ENCODE measurements around the gene RNF157. TPM values are rescaled to one million over a fixed set of nuclear protein-coding genes. Genes with fewer than 3 reads are reported as not detected.

RNF157 gene
- total and polyA plus RNA-seq, 2 of the 13 experiments (the other 11 are each of a cell fraction or from before 2014, with no cell fraction given) = 0.44 to 1.5 TPM

DNA sequence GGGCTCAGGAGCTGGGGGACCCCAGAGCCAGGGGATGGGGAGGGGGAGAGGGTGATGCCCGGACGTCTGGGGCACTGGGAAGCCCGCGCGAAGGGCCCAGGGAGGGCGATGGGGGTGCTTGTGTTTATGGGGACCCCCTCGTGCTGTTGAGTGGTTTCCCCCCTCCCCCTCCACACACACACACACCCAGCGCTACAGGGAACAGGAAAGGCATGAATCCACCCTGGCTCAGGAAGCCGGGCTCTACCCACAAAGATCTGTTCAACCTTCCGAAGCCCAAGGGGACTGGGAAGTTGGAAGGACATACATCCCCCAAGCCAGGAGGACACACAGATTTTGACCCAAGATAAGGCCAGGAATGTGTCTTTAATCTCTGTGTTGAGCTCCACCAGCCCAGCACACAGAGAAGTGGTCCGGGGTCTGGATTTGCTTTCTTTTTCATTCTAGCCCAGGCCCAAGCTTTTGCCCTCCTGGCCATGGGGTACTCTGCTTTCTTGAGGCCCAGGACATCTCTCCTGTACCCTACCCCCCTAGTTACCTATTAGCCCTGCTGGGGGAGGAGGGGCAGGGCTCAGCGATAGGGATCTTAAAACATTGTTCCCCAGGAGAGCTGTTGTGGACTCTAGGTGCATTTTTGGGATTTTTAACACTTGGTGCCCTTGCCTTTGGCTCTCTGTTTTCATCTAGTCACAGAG, 26.1 kb upstream of the RNF157 start:
- CTCF ChIA-PET (ENCODE audit: low intra/inter-chr PET ratio, low total read pairs) = no interaction called here
- FAIRE-seq (peak; percentile 57), ATAC-seq (no peak), DNase-seq (ENCODE audit: low spot score) (peak; percentile 52)
- no peaks in the 10 kb centered on the region for H3K9me3 ChIP-seq (ENCODE audit: low read length)
- H3K4me2 ChIP-seq (ENCODE audit: low read depth, low read length) = peak overlapping the region; percentile 98
- in situ Hi-C loops (cut with HindIII; ENCODE audit: extremely low pct_ligation_motif_present, low pct_unique_long_range_greater_than_20kb) (no loop called here), intact Hi-C loops (cut with micrococcal nuclease; ENCODE audit: unreplicated experiment) (no loop called here)
- peaks cover 71% of the 10 kb centered on the region for H3K4me1 ChIP-seq (ENCODE audit: insufficient read depth, low read length)
- H3K36me3 ChIP-seq (replicated peaks in 1 of 2; ENCODE audit: control insufficient read depth in 1 of 2, insufficient read depth in 2 of 2, low read length in 2 of 2) = peaks cover 8 to 12% of the 10 kb centered on the region in 2 experiments; a peak in 3 of 5 replicates
- 1% methylated on average over 6 of the region's 12 CpGs for WGBS (ENCODE audit: low lambda C conversion rate)
- H3K4me3 ChIP-seq (replicated peaks in 1 of 3; ENCODE audit: insufficient read depth in 1 of 3, low read depth in 2 of 3, low read length in 3 of 3) = peak overlapping the region; percentile 88 to 98 (median 92)
- POLR2A ChIA-PET = interaction anchor here (1.0 to 5.6 kb wide), 9 partner anchors 7 to 147 kb away, joined by 3 to 51 read pairs (median 4); no protein-coding TSS in a partner anchor
- no peak overlapping the region for H2AFZ ChIP-seq (ENCODE audit: low read length)
- H3K79me2 ChIP-seq (ENCODE audit: insufficient read depth, low read length) = peaks cover 25% of the 10 kb centered on the region
- peak overlapping the region; percentile 63 for H3K27ac ChIP-seq (ENCODE audit: extremely low read length, insufficient read depth, low read length)
- H3K9ac ChIP-seq (ENCODE audit: insufficient read depth, low read depth, low read length) = peak overlapping the region; percentile 84
- no peaks in the 10 kb centered on the region for H3K27me3 ChIP-seq (ENCODE audit: control insufficient read depth in 1 of 2, insufficient read depth in 2 of 2, low read length in 2 of 2)
- H4K20me1 ChIP-seq (ENCODE audit: insufficient read depth, low read length) = no peaks in the 10 kb centered on the region; the same call in 1 of the 2 replicates
- BruUV-seq (replicated peaks) = TSS peak; percentile 55
- TF ChIP-seq MEIS2 (CRISPR knock-in tag; IDR thresholded peaks at IDR 0.05) (no peak), ZNF850 (CRISPR knock-in tag; conservative IDR thresholded peaks at IDR 0.05) (no peak), ZNF326 (CRISPR knock-in tag; IDR thresholded peaks at IDR 0.05; ENCODE audit: borderline replicate concordance) (no peak), GTF3A (CRISPR knock-in tag; conservative IDR thresholded peaks at IDR 0.05) (0 out of 2 replicates have a peak, but pooled peaks have one; percentile 41), HDAC6 (IDR thresholded peaks at IDR 0.05; ENCODE audit: low read depth, low read length) (no peak), ZSCAN20 (CRISPR knock-in tag; IDR thresholded peaks at IDR 0.05; ENCODE audit: borderline replicate concordance) (no peak), ZNF724P (CRISPR knock-in tag; IDR thresholded peaks at IDR 0.05; ENCODE audit: borderline replicate concordance) (no peak), KDM1A (CRISPR knock-in tag; IDR thresholded peaks at IDR 0.05) (no peak), HNRNPK (IDR thresholded peaks at IDR 0.05; ENCODE audit: low read depth, low read length, poor library complexity, severe bottlenecking) (peak; percentile 3), CC2D1A (CRISPR knock-in tag; IDR thresholded peaks at IDR 0.05) (no peak), PHF5A (CRISPR knock-in tag; IDR thresholded peaks at IDR 0.05; ENCODE audit: low read depth, unreplicated experiment) (no peak), ZSCAN22 (CRISPR knock-in tag; IDR thresholded peaks at IDR 0.05) (no peak), FOXC1 (CRISPR knock-in tag; IDR thresholded peaks at IDR 0.05; ENCODE audit: borderline replicate concordance) (no peak), SOX13 (IDR thresholded peaks at IDR 0.05) (no peak), SOX13 (CRISPR knock-in tag; conservative IDR thresholded peaks at IDR 0.05 in 1 of 2, IDR thresholded peaks at IDR 0.05 in 1 of 2) (peak in 1 of 2 experiments; percentile 69; a peak in 2 of 4 replicates), ZNF17 (CRISPR knock-in tag; IDR thresholded peaks at IDR 0.05) (no peak), ZNF543 (CRISPR knock-in tag; IDR thresholded peaks at IDR 0.05) (no peak), POGZ (CRISPR knock-in tag; IDR thresholded peaks at IDR 0.05) (no peak), FLYWCH1 (CRISPR knock-in tag; IDR thresholded peaks at IDR 0.05) (no peak)
- TF ChIP-seq, protein P1, sequence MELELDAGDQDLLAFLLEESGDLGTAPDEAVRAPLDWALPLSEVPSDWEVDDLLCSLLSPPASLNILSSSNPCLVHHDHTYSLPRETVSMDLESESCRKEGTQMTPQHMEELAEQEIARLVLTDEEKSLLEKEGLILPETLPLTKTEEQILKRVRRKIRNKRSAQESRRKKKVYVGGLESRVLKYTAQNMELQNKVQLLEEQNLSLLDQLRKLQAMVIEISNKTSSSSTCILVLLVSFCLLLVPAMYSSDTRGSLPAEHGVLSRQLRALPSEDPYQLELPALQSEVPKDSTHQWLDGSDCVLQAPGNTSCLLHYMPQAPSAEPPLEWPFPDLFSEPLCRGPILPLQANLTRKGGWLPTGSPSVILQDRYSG (CRISPR knock-in tag; IDR thresholded peaks at IDR 0.05) = no peak
- TF ChIP-seq, protein P2, sequence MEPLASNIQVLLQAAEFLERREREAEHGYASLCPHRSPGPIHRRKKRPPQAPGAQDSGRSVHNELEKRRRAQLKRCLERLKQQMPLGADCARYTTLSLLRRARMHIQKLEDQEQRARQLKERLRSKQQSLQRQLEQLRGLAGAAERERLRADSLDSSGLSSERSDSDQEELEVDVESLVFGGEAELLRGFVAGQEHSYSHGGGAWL (CRISPR knock-in tag; IDR thresholded peaks at IDR 0.05) = no peak
- TF ChIP-seq, protein P3, sequence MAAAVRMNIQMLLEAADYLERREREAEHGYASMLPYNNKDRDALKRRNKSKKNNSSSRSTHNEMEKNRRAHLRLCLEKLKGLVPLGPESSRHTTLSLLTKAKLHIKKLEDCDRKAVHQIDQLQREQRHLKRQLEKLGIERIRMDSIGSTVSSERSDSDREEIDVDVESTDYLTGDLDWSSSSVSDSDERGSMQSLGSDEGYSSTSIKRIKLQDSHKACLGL (CRISPR knock-in tag; IDR thresholded peaks at IDR 0.05) = peak; percentile 1; the same call in 1 of the 2 replicates
- TF ChIP-seq, protein P4, sequence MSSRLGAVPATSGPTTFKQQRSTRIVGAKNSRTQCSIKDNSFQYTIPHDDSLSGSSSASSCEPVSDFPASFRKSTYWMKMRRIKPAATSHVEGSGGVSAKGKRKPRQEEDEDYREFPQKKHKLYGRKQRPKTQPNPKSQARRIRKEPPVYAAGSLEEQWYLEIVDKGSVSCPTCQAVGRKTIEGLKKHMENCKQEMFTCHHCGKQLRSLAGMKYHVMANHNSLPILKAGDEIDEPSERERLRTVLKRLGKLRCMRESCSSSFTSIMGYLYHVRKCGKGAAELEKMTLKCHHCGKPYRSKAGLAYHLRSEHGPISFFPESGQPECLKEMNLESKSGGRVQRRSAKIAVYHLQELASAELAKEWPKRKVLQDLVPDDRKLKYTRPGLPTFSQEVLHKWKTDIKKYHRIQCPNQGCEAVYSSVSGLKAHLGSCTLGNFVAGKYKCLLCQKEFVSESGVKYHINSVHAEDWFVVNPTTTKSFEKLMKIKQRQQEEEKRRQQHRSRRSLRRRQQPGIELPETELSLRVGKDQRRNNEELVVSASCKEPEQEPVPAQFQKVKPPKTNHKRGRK (CRISPR knock-in tag; IDR thresholded peaks at IDR 0.05) = no peak
